GM18858 (cell line): ENCODE results near the gene ZFYVE27.

Experiments used
- ATAC-seq: cut with Tn5 transposase; IDR thresholded peaks from one replicate; pipeline ENCODE4 v1.9.1; 2021; ENCODE audit not compliant: unreplicated experiment

ZFYVE27 gene

GRCh38 chr10:97785731-97786130, 48.8 kb downstream of the ZFYVE27 start:
- ATAC-seq = no peak

GRCh38 chr10:97788552-97789442, 51.9 kb downstream of the ZFYVE27 start:
- ATAC-seq = no peak

DNA sequence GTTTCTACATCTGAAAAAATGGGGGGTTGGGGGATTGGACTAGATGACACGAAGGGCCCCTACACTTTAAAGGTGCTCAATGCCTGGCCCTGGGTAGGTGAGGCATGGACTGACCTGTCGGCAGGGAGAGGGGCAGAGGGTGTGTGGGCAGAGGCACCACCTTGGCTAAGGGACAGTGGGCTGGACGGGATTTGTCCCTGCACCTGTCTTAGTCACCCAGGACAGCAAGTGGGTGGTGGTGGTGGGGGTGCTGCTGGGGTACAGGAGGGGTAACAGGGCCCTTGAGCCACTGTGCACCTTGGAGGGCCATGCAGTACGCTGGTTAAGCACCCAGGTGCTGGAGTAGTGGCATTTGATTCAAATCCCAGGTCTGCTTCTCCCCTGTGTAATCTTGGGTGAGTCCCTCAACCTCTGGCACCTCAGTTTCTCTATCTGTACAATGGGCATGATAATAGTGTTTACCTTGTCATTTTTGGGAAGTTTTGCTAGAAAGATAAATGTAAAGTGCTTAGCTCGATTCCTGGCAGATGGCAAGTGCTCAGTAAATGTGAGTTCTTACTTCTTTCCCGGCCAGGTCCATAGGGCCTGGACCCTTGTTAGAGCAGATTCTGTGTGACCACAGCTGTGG, 53.0 kb downstream of the ZFYVE27 start:
- ATAC-seq = no peak

GRCh38 chr10:97791824-97792721, 55.1 kb downstream of the ZFYVE27 start:
- ATAC-seq = no peak

GRCh38 chr10:97795886-97796285, 59.0 kb downstream of the ZFYVE27 start:
- no peak for ATAC-seq

GRCh38 chr10:97796651-97797050, 59.7 kb downstream of the ZFYVE27 start:
- no peak for ATAC-seq

GRCh38 chr10:97798958-97799610, 62.2 kb downstream of the ZFYVE27 start:
- no peak for ATAC-seq

- ATAC-seq = no peak
These were observed 63.5 kb downstream of the ZFYVE27 start for GRCh38 chr10:97800474-97800873.

- no peak for ATAC-seq
These were observed 64.5 kb downstream of the ZFYVE27 start for GRCh38 chr10:97801422-97801821.

- no peak for ATAC-seq
These were observed 68.4 kb downstream of the ZFYVE27 start for GRCh38 chr10:97805096-97805884.

- no peak for ATAC-seq
These were observed 69.0 kb downstream of the ZFYVE27 start for GRCh38 chr10:97805949-97806348.

- ATAC-seq = no peak
These were observed 73.5 kb downstream of the ZFYVE27 start for GRCh38 chr10:97810446-97810845.
